MM.1S (cell line): Measurements from ENCODE around the gene ZNF565.

Experiments
- DNase-seq: peaks from one replicate; pipeline ENCODE4 v3.0.0-alpha.2; 2015
- H2AFZ ChIP-seq: fragments of 300-600 bp; sonication (generic); 2 replicates; pipeline ENCODE4 v1.6.0; 2016; ENCODE audit warnings: antibody characterized with exemption, low read length
- H3F3A ChIP-seq: fragments of 300-600 bp; sonication (generic); 2 replicates; pipeline ENCODE4 v1.6.1; 2016; ENCODE audit warnings: mild to moderate bottlenecking, antibody characterized with exemption, low read length, moderate library complexity, mixed read lengths; ENCODE audit not compliant: insufficient read depth
- H3K27ac ChIP-seq: fragments of 300-600 bp; sonication (generic); 2 replicates; pipeline ENCODE4 v1.5.1; 2016; ENCODE audit warnings: mild to moderate bottlenecking, low read length
- H3K27me3 ChIP-seq: fragments of 300-600 bp; sonication (generic); replicated peaks from 2 replicates; pipeline ENCODE4 v1.6.0; 2016; ENCODE audit warnings: low read length; ENCODE audit not compliant: insufficient read depth
- H3K36me3 ChIP-seq: fragments of 300-600 bp; sonication (generic); replicated peaks from 2 replicates; pipeline ENCODE4 v1.6.1; 2016; ENCODE audit warnings: mild to moderate bottlenecking, low read length, mixed read lengths; ENCODE audit not compliant: insufficient read depth
- H3K4me1 ChIP-seq: fragments of 300-600 bp; sonication (generic); 2 replicates; pipeline ENCODE4 v1.6.1; 2016; ENCODE audit warnings: low read length, mixed read lengths
- H3K4me2 ChIP-seq: fragments of 300-600 bp; sonication (generic); 2 replicates; pipeline ENCODE4 v1.6.0; 2016; ENCODE audit warnings: low read depth, low read length
- H3K4me3 ChIP-seq: fragments of 300-600 bp; sonication (generic); 2 replicates; pipeline ENCODE4 v1.5.1; 2016; ENCODE audit warnings: low read length, mixed read lengths
- H3K79me2 ChIP-seq: fragments of 300-600 bp; sonication (generic); 2 replicates; pipeline ENCODE4 v1.6.1; 2016; ENCODE audit warnings: mixed run types, low read length, mixed read lengths
- H3K9ac ChIP-seq: fragments of 300-600 bp; sonication (generic); 2 replicates; pipeline ENCODE4 v1.6.1; 2016; ENCODE audit warnings: low read length, mixed read lengths
- H3K9me2 ChIP-seq: fragments of 300-600 bp; sonication (generic); replicated peaks from 2 replicates; pipeline ENCODE4 v1.6.1; 2016; ENCODE audit warnings: mild to moderate bottlenecking, low read length, mixed read lengths; ENCODE audit not compliant: insufficient read depth
- H3K9me3 ChIP-seq: fragments of 300-600 bp; sonication (generic); replicated peaks from 2 replicates; pipeline ENCODE4 v1.6.1; 2016; ENCODE audit warnings: mild to moderate bottlenecking, low read length, mixed read lengths; ENCODE audit not compliant: insufficient read depth
- H4K20me1 ChIP-seq: fragments of 300-600 bp; sonication (generic); 2 replicates; pipeline ENCODE4 v1.6.1; 2016; ENCODE audit warnings: mild to moderate bottlenecking, low read length, moderate library complexity, mixed read lengths; ENCODE audit not compliant: insufficient read depth
- CTCF ChIP-seq: fragments of 300-600 bp; sonication (generic); IDR thresholded peaks from 2 replicates; pipeline ENCODE4 v1.5.1; 2016; ENCODE audit warnings: antibody characterized with exemption, low read length, mixed read lengths
- EZH2 ChIP-seq: fragments of 300-600 bp; sonication (generic); optimal IDR thresholded peaks from 2 replicates; pipeline ENCODE3; 2017; ENCODE audit warnings: low read depth, mild to moderate bottlenecking, antibody characterized with exemption, low read length, mixed read lengths
- EZH2phosphoT487 ChIP-seq: fragments of 300-600 bp; sonication (generic); IDR thresholded peaks from 2 replicates; pipeline ENCODE4 v1.6.1; 2018; ENCODE audit warnings: antibody characterized with exemption, low read length

The ZNF565 gene

GRCh38 chr19:36144624-36145023 is 69.8 kb downstream of the ZNF565 start:
- Histone ChIP-seq H3K27me3 (no peaks in the 10 kb centered on the region), H2AFZ (no peak overlapping the region), H3K4me1 (peaks cover 7% of the 10 kb centered on the region; the same call in 1 of the 2 replicates)

GRCh38 chr19:36142496-36142895 is 72.0 kb downstream of the ZNF565 start:
- Histone ChIP-seq H3K4me2 (no peak overlapping the region), H3K27me3 (no peaks in the 10 kb centered on the region), H2AFZ (no peak overlapping the region), H3K9me2 (no peaks in the 10 kb centered on the region), H3F3A (peaks cover 20% of the 10 kb centered on the region), H3K4me1 (peaks cover 7% of the 10 kb centered on the region; the same call in 1 of the 2 replicates), H4K20me1 (no peaks in the 10 kb centered on the region), H3K27ac (no peak overlapping the region), H3K79me2 (peaks cover 29% of the 10 kb centered on the region), H3K36me3 (peaks cover 13% of the 10 kb centered on the region), H3K9ac (no peak overlapping the region), H3K4me3 (no peak overlapping the region), H3K9me3 (no peaks in the 10 kb centered on the region)
- no peak for DNase-seq
- no peak for TF ChIP-seq CTCF
- TF ChIP-seq EZH2phosphoT487, result no peak
- TF ChIP-seq EZH2, result no peak

More at GRCh38 chr19:36144624-36145023, 69.8 kb downstream of the ZNF565 start:
- peaks cover 29% of the 10 kb centered on the region for H3K79me2 ChIP-seq
- H3K9ac ChIP-seq, result no peak overlapping the region
- peaks cover 13% of the 10 kb centered on the region for H3K36me3 ChIP-seq
- TF ChIP-seq EZH2phosphoT487, result no peak
- no peak for TF ChIP-seq EZH2
- TF ChIP-seq CTCF, result no peak
- H3K4me2 ChIP-seq, result no peak overlapping the region
- DNase-seq, result no peak
- H3K4me3 ChIP-seq, result no peak overlapping the region
- H4K20me1 ChIP-seq, result no peaks in the 10 kb centered on the region
- H3K9me2 ChIP-seq, result no peaks in the 10 kb centered on the region
- H3F3A ChIP-seq, result peaks cover 9% of the 10 kb centered on the region
- H3K9me3 ChIP-seq, result no peaks in the 10 kb centered on the region
- H3K27ac ChIP-seq, result no peak overlapping the region

GRCh38 chr19:36142046-36142445 is 72.4 kb downstream of the ZNF565 start:
- Histone ChIP-seq H3K27me3 (no peaks in the 10 kb centered on the region), H4K20me1 (no peaks in the 10 kb centered on the region), H2AFZ (no peak overlapping the region), H3K9ac (no peak overlapping the region), H3K4me3 (no peak overlapping the region), H3K9me2 (no peaks in the 10 kb centered on the region), H3K4me1 (peaks cover 12% of the 10 kb centered on the region), H3K79me2 (peaks cover 29% of the 10 kb centered on the region), H3K4me2 (no peak overlapping the region), H3K9me3 (no peaks in the 10 kb centered on the region), H3F3A (peaks cover 25% of the 10 kb centered on the region), H3K36me3 (peaks cover 13% of the 10 kb centered on the region), H3K27ac (no peak overlapping the region)
- DNase-seq, result no peak
- no peak for TF ChIP-seq EZH2phosphoT487
- no peak for TF ChIP-seq CTCF
- no peak for TF ChIP-seq EZH2
